OCI-LY1 (cell line): ENCODE data around the gene SLC27A2.

Source experiments
- H2AFZ ChIP-seq: fragments of 200-600 bp; sonication (generic), shearing (Covaris generic); 2 replicates; pipeline ENCODE4 v1.6.0; 2014; ENCODE audit warnings: antibody characterized with exemption, mild to moderate bottlenecking, low read length
- H3F3A ChIP-seq: fragments of 200-600 bp; sonication (generic), shearing (Covaris generic); 2 replicates; pipeline ENCODE4 v1.6.0; 2014; ENCODE audit warnings: mild to moderate bottlenecking, antibody characterized with exemption, low read length, moderate library complexity; ENCODE audit not compliant: insufficient read depth
- H3K27ac ChIP-seq: fragments of 200-600 bp; sonication (generic); 2 replicates; pipeline ENCODE4 v1.5.1; 2014; ENCODE audit warnings: low read length, mixed run types, mild to moderate bottlenecking, low read depth; ENCODE audit not compliant: poor library complexity, severe bottlenecking
- H3K27me3 ChIP-seq: fragments of 200-600 bp; sonication (generic); 2 replicates; pipeline ENCODE4 v1.6.0; 2014; ENCODE audit warnings: antibody characterized with exemption, mild to moderate bottlenecking, low read length, moderate library complexity; ENCODE audit not compliant: insufficient read depth
- H3K36me3 ChIP-seq: fragments of 200-600 bp; sonication (generic); 2 replicates; pipeline ENCODE4 v1.6.1; 2014; ENCODE audit warnings: mild to moderate bottlenecking, antibody characterized with exemption, low read length, moderate library complexity, mixed read lengths; ENCODE audit not compliant: insufficient read depth
- H3K4me1 ChIP-seq: fragments of 200-600 bp; sonication (generic); 2 replicates; pipeline ENCODE4 v1.5.1; 2014; ENCODE audit warnings: mild to moderate bottlenecking, low read length, moderate library complexity; ENCODE audit not compliant: insufficient read depth, severe bottlenecking
- H3K4me2 ChIP-seq: fragments of 200-600 bp; sonication (generic), shearing (Covaris generic); 2 replicates; pipeline ENCODE4 v1.6.1; 2014; ENCODE audit warnings: low read length
- H3K4me3 ChIP-seq: fragments of 200-600 bp; sonication (generic); 2 replicates; pipeline ENCODE4 v1.5.1; 2014; ENCODE audit warnings: low read length, low read depth, mild to moderate bottlenecking, mixed read lengths; ENCODE audit not compliant: poor library complexity, severe bottlenecking
- H3K79me2 ChIP-seq: fragments of 200-600 bp; shearing (Covaris generic); 2 replicates; pipeline ENCODE4 v1.6.1; 2016; ENCODE audit warnings: mixed run types, low read length, mixed read lengths; ENCODE audit not compliant: insufficient read depth
- H3K9ac ChIP-seq: fragments of 200-600 bp; sonication (generic), shearing (Covaris generic); 2 replicates; pipeline ENCODE4 v1.6.1; 2014; ENCODE audit warnings: mild to moderate bottlenecking, low read length, mixed read lengths
- H3K9me2 ChIP-seq: fragments of 200-600 bp; sonication (generic), shearing (Covaris generic); 2 replicates; pipeline ENCODE4 v1.6.1; 2014; ENCODE audit warnings: low read depth, mild to moderate bottlenecking, low read length, mixed read lengths
- H3K9me3 ChIP-seq: fragments of 200-600 bp; shearing (Covaris generic); 2 replicates; pipeline ENCODE4 v1.6.1; 2014; ENCODE audit warnings: low read length, mixed read lengths
- H4K20me1 ChIP-seq: fragments of 200-600 bp; sonication (generic), shearing (Covaris generic); 2 replicates; pipeline ENCODE4 v1.6.0; 2016; ENCODE audit warnings: mild to moderate bottlenecking, low read length; ENCODE audit not compliant: insufficient read depth
- EZH2 ChIP-seq: fragments of 200-600 bp; sonication (generic), shearing (Covaris generic); IDR thresholded peaks from 2 replicates; pipeline ENCODE4 v1.8.0; 2017; ENCODE audit warnings: borderline replicate concordance, mixed run types, mild to moderate bottlenecking, antibody characterized with exemption, low read length, moderate library complexity, mixed read lengths
- TF ChIP-seq, protein P1 (sequence below): fragments of 200-600 bp; sonication (generic), shearing (Covaris generic); IDR thresholded peaks from 2 replicates; pipeline ENCODE4 v1.5.1; 2017; ENCODE audit warnings: mild to moderate bottlenecking, antibody characterized with exemption, low read length, moderate library complexity, mixed read lengths

The SLC27A2 gene

DNA sequence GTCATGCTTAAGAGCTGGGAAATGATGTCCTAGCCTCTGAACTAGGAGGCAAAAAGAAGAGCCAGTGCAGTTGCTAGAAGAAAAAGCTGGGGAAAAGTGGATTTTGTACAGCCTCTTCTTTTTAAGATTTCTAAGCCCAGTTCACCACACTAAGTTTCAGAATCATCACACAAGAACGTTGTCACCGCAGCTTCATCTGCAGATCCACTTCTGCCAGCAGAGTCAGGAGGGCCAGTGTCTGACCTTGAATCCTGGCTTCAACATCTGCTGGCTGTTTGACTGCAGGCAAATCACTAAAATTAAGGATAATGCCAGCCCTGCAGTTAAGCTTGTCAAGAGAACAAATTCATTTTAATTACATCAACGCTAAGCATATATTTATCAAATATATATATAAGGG, 47.3 kb downstream of the SLC27A2 start:
- H3K36me3 ChIP-seq = no peaks in the 10 kb centered on the region
- H3K4me3 ChIP-seq = no peak overlapping the region
- H3K9me3 ChIP-seq = no peaks in the 10 kb centered on the region
- TF ChIP-seq, protein P1, sequence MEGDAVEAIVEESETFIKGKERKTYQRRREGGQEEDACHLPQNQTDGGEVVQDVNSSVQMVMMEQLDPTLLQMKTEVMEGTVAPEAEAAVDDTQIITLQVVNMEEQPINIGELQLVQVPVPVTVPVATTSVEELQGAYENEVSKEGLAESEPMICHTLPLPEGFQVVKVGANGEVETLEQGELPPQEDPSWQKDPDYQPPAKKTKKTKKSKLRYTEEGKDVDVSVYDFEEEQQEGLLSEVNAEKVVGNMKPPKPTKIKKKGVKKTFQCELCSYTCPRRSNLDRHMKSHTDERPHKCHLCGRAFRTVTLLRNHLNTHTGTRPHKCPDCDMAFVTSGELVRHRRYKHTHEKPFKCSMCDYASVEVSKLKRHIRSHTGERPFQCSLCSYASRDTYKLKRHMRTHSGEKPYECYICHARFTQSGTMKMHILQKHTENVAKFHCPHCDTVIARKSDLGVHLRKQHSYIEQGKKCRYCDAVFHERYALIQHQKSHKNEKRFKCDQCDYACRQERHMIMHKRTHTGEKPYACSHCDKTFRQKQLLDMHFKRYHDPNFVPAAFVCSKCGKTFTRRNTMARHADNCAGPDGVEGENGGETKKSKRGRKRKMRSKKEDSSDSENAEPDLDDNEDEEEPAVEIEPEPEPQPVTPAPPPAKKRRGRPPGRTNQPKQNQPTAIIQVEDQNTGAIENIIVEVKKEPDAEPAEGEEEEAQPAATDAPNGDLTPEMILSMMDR = no peak
- no peak for TF ChIP-seq EZH2
- no peak overlapping the region for H3K27ac ChIP-seq
- no peaks in the 10 kb centered on the region for H3K79me2 ChIP-seq
- H3K4me1 ChIP-seq = no peaks in the 10 kb centered on the region
- H3F3A ChIP-seq = no peaks in the 10 kb centered on the region
- H3K4me2 ChIP-seq = no peak overlapping the region
- no peak overlapping the region for H3K9ac ChIP-seq
- H2AFZ ChIP-seq = no peak overlapping the region
- no peaks in the 10 kb centered on the region for H3K27me3 ChIP-seq
- H3K9me2 ChIP-seq = no peaks in the 10 kb centered on the region
- H4K20me1 ChIP-seq = no peaks in the 10 kb centered on the region

DNA sequence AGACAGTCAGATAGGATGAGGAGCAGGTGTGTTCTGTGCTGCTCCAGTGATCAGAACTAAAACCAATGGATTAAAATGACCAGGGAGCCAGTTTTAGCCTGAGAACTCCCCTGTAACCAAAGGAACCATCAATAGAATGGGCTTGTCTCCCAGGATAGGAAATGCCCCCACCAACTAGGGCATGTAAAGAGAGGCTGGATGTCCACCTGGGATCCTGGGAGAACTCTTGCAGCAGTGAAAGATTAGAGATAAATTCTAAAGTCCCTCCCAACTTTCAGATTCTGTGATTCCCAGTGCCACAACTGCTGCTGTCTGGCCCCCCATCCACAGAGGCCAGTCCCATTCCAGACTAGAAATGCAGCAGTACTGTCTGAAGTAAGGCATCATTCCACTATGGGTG, 49.8 kb downstream of the SLC27A2 start:
- Histone ChIP-seq H3K79me2 (no peaks in the 10 kb centered on the region), H3K4me1 (no peaks in the 10 kb centered on the region), H3K36me3 (no peaks in the 10 kb centered on the region), H3K27me3 (no peaks in the 10 kb centered on the region), H3K9me3 (no peaks in the 10 kb centered on the region), H3K9me2 (no peaks in the 10 kb centered on the region), H3F3A (no peaks in the 10 kb centered on the region), H3K4me2 (no peak overlapping the region), H4K20me1 (no peaks in the 10 kb centered on the region), H3K27ac (no peak overlapping the region), H3K4me3 (no peak overlapping the region), H2AFZ (no peak overlapping the region), H3K9ac (no peak overlapping the region)
- TF ChIP-seq EZH2 = no peak
- TF ChIP-seq, protein P1 = no peak

DNA sequence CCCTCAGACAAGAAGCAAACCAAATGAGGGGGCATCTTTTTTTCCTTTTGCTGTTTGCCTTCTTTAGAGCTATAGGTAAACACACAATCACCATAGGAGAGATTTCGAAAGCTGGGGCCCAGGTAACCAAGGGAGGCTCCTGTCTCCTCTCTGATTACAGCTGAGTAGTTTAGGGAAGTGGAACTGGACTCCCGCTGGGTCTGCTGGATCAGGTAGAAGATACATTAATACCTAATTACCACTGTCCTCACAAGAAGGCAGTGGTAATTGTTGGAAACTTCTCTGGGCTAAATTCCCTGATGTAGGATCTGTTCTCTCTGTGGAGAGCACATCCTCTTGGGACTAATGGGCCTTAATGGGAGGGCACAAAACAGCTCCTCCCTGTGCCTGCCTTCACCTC, 50.8 kb downstream of the SLC27A2 start:
- Histone ChIP-seq H3K36me3 (no peaks in the 10 kb centered on the region), H3K9me3 (no peaks in the 10 kb centered on the region), H2AFZ (no peak overlapping the region), H3K4me1 (no peaks in the 10 kb centered on the region), H3F3A (no peaks in the 10 kb centered on the region), H3K27ac (no peak overlapping the region), H3K9ac (no peak overlapping the region), H3K27me3 (no peaks in the 10 kb centered on the region), H4K20me1 (no peaks in the 10 kb centered on the region), H3K9me2 (no peaks in the 10 kb centered on the region), H3K79me2 (no peaks in the 10 kb centered on the region), H3K4me2 (no peak overlapping the region), H3K4me3 (no peak overlapping the region)
- TF ChIP-seq EZH2 = no peak
- TF ChIP-seq, protein P1 = no peak
